Measurements from ENCODE around the gene BAHCC1. TPM values are rescaled to one million over a fixed set of nuclear protein-coding genes. Genes with fewer than 3 reads are reported as not detected.
A peak's percentile ranks its signal among the peaks of the same experiment; 100 is the strongest.

Gene BAHCC1
- total RNA-seq, 1 experiment from 2014 or later = 3.1 TPM

GRCh38 chr17:81367171-81367570 is 28.1 kb upstream of the BAHCC1 start:
- Mint-ChIP-seq H3K4me3 (no peak overlapping the region), H3K27ac (no peak overlapping the region), H3K36me3 (ENCODE audit: insufficient read depth in 1 of 3, low read depth in 3 of 3) (no peaks in the 10 kb centered on the region), H3K27me3 (ENCODE audit: low read depth) (peaks cover 75% of the 10 kb centered on the region), H3K9me3 (no peaks in the 10 kb centered on the region; a peak in 1 of 5 replicates), H3K4me1 (peaks cover 7 to 11% of the 10 kb centered on the region in 2 experiments)
- Histone ChIP-seq H2AK5ac (ENCODE audit: insufficient read length, low read length) (no peak overlapping the region), H3K79me1 (ENCODE audit: insufficient read depth, low read depth, low read length, poor library complexity, severe bottlenecking) (no peaks in the 10 kb centered on the region), H3K18ac (ENCODE audit: insufficient read length, low read depth, low read length) (no peak overlapping the region), H3K4me2 (ENCODE audit: insufficient read depth, insufficient read length, low read length) (no peak overlapping the region), H3K56ac (ENCODE audit: insufficient read length, low read depth, low read length) (no peak overlapping the region), H3K9me3 (ENCODE audit: control insufficient read depth, low read depth, low read length) (no peaks in the 10 kb centered on the region), H3K23ac (ENCODE audit: insufficient read length, low read depth, low read length) (no peak overlapping the region), H3K4ac (ENCODE audit: low read depth, low read length) (no peak overlapping the region), H2AFZ (ENCODE audit: low read length) (no peak overlapping the region), H4K5ac (ENCODE audit: insufficient read length, low read depth, low read length) (no peak overlapping the region), H3K23me2 (ENCODE audit: insufficient read length, low read depth, low read length, poor library complexity, severe bottlenecking) (no peaks in the 10 kb centered on the region), H3T11ph (ENCODE audit: low read length) (no peak overlapping the region), H3K79me2 (ENCODE audit: insufficient read depth, low read length) (no peaks in the 10 kb centered on the region), H3K14ac (ENCODE audit: insufficient read depth, low read length) (no peak overlapping the region), H2BK120ac (ENCODE audit: low read depth, low read length, poor library complexity, severe bottlenecking) (no peak overlapping the region), H2BK12ac (ENCODE audit: insufficient read length, low read depth, low read length) (no peak overlapping the region), H3K9ac (ENCODE audit: extremely low read depth, insufficient read length, low read length) (no peak overlapping the region), H4K91ac (ENCODE audit: insufficient read length, low read depth, low read length) (no peak overlapping the region), H4K8ac (replicated peaks; ENCODE audit: insufficient read length, low read depth, low read length) (no peak overlapping the region), H2BK20ac (ENCODE audit: low read depth, low read length, poor library complexity, severe bottlenecking) (no peak overlapping the region), H4K20me1 (ENCODE audit: control insufficient read depth, insufficient read depth, insufficient read length) (no peaks in the 10 kb centered on the region), H3K27me3 (ENCODE audit: insufficient read depth, low read length) (no peaks in the 10 kb centered on the region; the same call in 1 of the 2 replicates), H3K27ac (ENCODE audit: insufficient read length, low read depth, low read length) (no peak overlapping the region), H2BK5ac (ENCODE audit: insufficient read length, low read length) (no peak overlapping the region), H3K4me1 (ENCODE audit: insufficient read depth, low read length) (no peaks in the 10 kb centered on the region), H2BK15ac (ENCODE audit: low read depth, low read length) (no peak overlapping the region; the same call in 1 of the 2 replicates)
- TF ChIP-seq CTCF (conservative IDR thresholded peaks at IDR 0.05) = no peak
- DNase-seq = peak; percentile 32
- no CpG with 5 or more reads among the region's 12 CpGs for WGBS (ENCODE audit: extremely low coverage, insufficient read length, low lambda C conversion rate)
